GM12878 (cell line): ENCODE measurements around the gene NEK1. TPM values are rescaled to one million over a fixed set of nuclear protein-coding genes. Genes with fewer than 3 reads are reported as not detected.
"Not testable (repeated sequence)": the region's sequence is repeated elsewhere in the genome, so short reads cannot be mapped to it uniquely, and the experiment has no call there.

Source experiments
- ATAC-seq: fragments of 200-7000 bp; cut with Tn5 transposase; 3 replicates; pipeline ENCODE4 v1.9.1; 2020; ENCODE audit warnings: mild to moderate bottlenecking, moderate library complexity
- BruUV-seq: library from RNA; stranded (reverse); fragments of 400-500 nt; replicated peaks from 2 replicates; lab custom pipeline; 2021; lab: Mats Ljungman, UMichigan
- CTCF ChIA-PET: fragments of 300-600 bp; sonication (Branson Sonifier 250); formaldehyde crosslinking; extraction: SDS; loops from one replicate; lab custom pipeline; 2021; ENCODE audit warnings: inconsistent platforms; lab: Yijun Ruan, JAX
- POLR2A ChIA-PET: fragments of 350-600 bp; formaldehyde crosslinking; extraction: SDS; loops from one replicate; lab custom pipeline; 2021; ENCODE audit warnings: inconsistent platforms; lab: Charles Lee
- RAD21 ChIA-PET: fragments of 300-600 bp; sonication (Branson Sonifier 250); formaldehyde crosslinking; loops from one replicate; lab custom pipeline; 2023; ENCODE audit warnings: antibody characterized with exemption; ENCODE audit not compliant: unreplicated experiment; lab: Charles Lee
- SMC1A ChIA-PET: fragments of 300-600 bp; sonication (Branson Sonifier 250); formaldehyde crosslinking; loops from one replicate; lab custom pipeline; 2023; ENCODE audit not compliant: unreplicated experiment, uncharacterized antibody; lab: Charles Lee
- DNase-seq: peaks from one replicate; pipeline ENCODE4 v3.0.0-alpha.2; 2011; ENCODE audit warnings: low read depth, low spot score
- FAIRE-seq: peaks from 3 replicates; lab custom pipeline; 2011; peaks lifted over from hg19 to GRCh38; lab: Jason Lieb, UNC
- H2AFZ ChIP-seq: 2 replicates; pipeline ENCODE4 v1.6.0; 2011; ENCODE audit warnings: low read depth, low read length, control low read depth; ENCODE audit not compliant: control insufficient read depth
- H3K27ac ChIP-seq: 2 replicates; pipeline ENCODE4 v1.5.1; 2011; ENCODE audit warnings: control low read depth; ENCODE audit not compliant: control insufficient read depth, insufficient read depth
- H3K27me3 ChIP-seq, 2 experiments: replicated peaks in 1 of 2; 2 replicates each; pipeline versions ENCODE4 v1.6.0 to v1.6.1; 2011; ENCODE audit warnings: low read length in 1 of 2; ENCODE audit not compliant: control insufficient read depth in 2 of 2, insufficient read depth in 2 of 2
- H3K36me3 ChIP-seq, 2 experiments: 2 replicates each; pipeline ENCODE4 v1.5.1; 2011; ENCODE audit warnings: low read length in 1 of 2; ENCODE audit not compliant: control insufficient read depth in 2 of 2, insufficient read depth in 2 of 2
- H3K4me1 ChIP-seq: 2 replicates; pipeline ENCODE4 v1.6.1; 2011; ENCODE audit warnings: mild to moderate bottlenecking, low read length, moderate library complexity, mixed read lengths; ENCODE audit not compliant: control insufficient read depth, insufficient read depth
- H3K4me2 ChIP-seq: 2 replicates; pipeline ENCODE4 v1.6.0; 2011; ENCODE audit warnings: control low read depth; ENCODE audit not compliant: control insufficient read depth, insufficient read depth
- H3K4me3 ChIP-seq: fragments of 200-600 bp; sonication (generic); 2 replicates; pipeline ENCODE4 v1.5.1; 2016
- H3K79me2 ChIP-seq: 2 replicates; pipeline ENCODE4 v1.6.0; 2011; ENCODE audit warnings: low read length; ENCODE audit not compliant: control insufficient read depth, insufficient read depth
- H3K9ac ChIP-seq: 2 replicates; pipeline ENCODE4 v1.8.0; 2011; ENCODE audit warnings: low read length, control low read depth, mixed read lengths; ENCODE audit not compliant: control insufficient read depth, insufficient read depth
- H3K9me3 ChIP-seq: replicated peaks from 3 replicates; pipeline ENCODE4 v1.5.1; 2011; ENCODE audit warnings: mild to moderate bottlenecking, low read length; ENCODE audit not compliant: control insufficient read depth, insufficient read depth
- H4K20me1 ChIP-seq: 2 replicates; pipeline ENCODE4 v1.6.0; 2011; ENCODE audit not compliant: control insufficient read depth, insufficient read depth
- CREM ChIP-seq: IDR thresholded peaks from 2 replicates; pipeline ENCODE4 v1.6.1; 2014; ENCODE audit warnings: antibody characterized with exemption, low read depth
- MYB ChIP-seq: fragments of 150-350 bp; IDR thresholded peaks from 2 replicates; pipeline ENCODE4 v1.6.1; 2014; ENCODE audit warnings: mild to moderate bottlenecking, low read depth, low read length, borderline replicate concordance
- RAD21 ChIP-seq: IDR thresholded peaks from 2 replicates; pipeline ENCODE4 v1.6.1; 2011; ENCODE audit warnings: mild to moderate bottlenecking, low read depth, low read length, moderate library complexity; ENCODE audit not compliant: insufficient read depth
- ZNF622 ChIP-seq: fragments of 450-650 bp; IDR thresholded peaks from 2 replicates; pipeline ENCODE4 v1.6.1; 2017; ENCODE audit warnings: mild to moderate bottlenecking, inconsistent platforms
- WGBS: methylation state at CpG from one replicate; pipeline ENCODE4 v1.1.6; 2016; ENCODE audit warnings: low lambda C conversion rate; ENCODE audit not compliant: insufficient replicate concordance, insufficient coverage; ENCODE audit errors: missing lambda C conversion rate; 5-methylcytosine and 5-hydroxymethylcytosine counted together
- in situ Hi-C: fragments of 300-500 bp; cut with MboI; formaldehyde crosslinking; loops from 9 replicates; pipeline ENCODE4 v1.14.3; 2018; ENCODE audit warnings: mixed read lengths
- intact Hi-C: fragments of 100-400 bp; cut with micrococcal nuclease; formaldehyde crosslinking; loops from one replicate; pipeline ENCODE4 v1.14.2; 2022; ENCODE audit not compliant: unreplicated experiment
- polyA plus RNA-seq, 11 experiments: library from polyadenylated mRNA; depleted of rRNA in 4 of 11; unstranded in 6 of 11; stranded (reverse) in 5 of 11; fragments of >200 nt; fragmentation: Nextera tagmentation in 4 of 11; fragmentation: Illumina TruSeq in 1 of 11; extraction: Ambion mirVana in 4 of 11; extraction: Trizol in 1 of 11; gene quantifications; 1 replicate in 1 of 11; 2 replicates in 10 of 11; pipeline versions ENCODE4 v1.2.1 to v1.2.3, GENCODE V29; 2011 to 2016; ENCODE audit warnings: inconsistent platforms in 2 of 11, missing spikeins in 2 of 11, low read depth in 1 of 11
- total RNA-seq, 4 experiments: library from RNA; depleted of rRNA in 3 of 4; stranded (reverse); fragments of >200 nt in 3 of 4; fragmentation: Illumina TruSeq in 1 of 4; extraction: Trizol in 1 of 4; gene quantifications; 2 replicates each; pipeline versions ENCODE4 v1.2.1 to v1.2.3, GENCODE V29; 2013 to 2021
- TF ChIP-seq, protein P1 (sequence below), 3 experiments: IDR thresholded peaks in 2 of 3; conservative IDR thresholded peaks in 1 of 3; 2 replicates each; pipeline ENCODE4 v1.5.1; 2011; ENCODE audit warnings: low read depth in 3 of 3, low read length in 3 of 3, mild to moderate bottlenecking in 3 of 3, control low read depth in 2 of 3, moderate library complexity in 2 of 3, inconsistent platforms in 1 of 3, mixed read lengths in 1 of 3; ENCODE audit not compliant: control insufficient read depth in 2 of 3, insufficient read depth in 1 of 3; ENCODE audit errors: extremely low read depth in 1 of 3

Gene NEK1
- total and polyA plus RNA-seq, 10 of the 15 experiments (the other 5 are each of a cell fraction or from before 2014, with no cell fraction given), result 4.9 to 16.1 (median 7.5) TPM

DNA sequence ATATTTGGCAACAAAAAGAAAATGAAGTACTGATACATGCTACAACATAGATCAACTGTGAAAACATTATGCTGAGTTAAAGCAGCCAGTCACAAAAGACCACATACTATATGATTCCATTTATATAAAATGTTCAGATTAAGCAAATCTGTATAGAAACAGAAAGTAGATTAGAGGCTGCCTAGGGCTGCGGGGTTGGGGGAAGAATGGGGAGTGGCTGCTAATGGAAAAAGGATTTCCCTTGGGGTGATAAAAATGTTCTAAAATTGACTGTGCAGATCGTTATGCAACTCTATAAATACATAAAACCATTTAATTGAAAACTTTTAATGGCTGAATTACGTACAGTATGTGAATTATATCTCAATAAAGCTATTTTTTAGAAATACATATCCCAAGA is 46.8 kb downstream of the NEK1 start:
- no peaks in the 10 kb centered on the region for H3K9me3 ChIP-seq
- ChIA-PET POLR2A (interaction anchor here (1.0 kb wide), 1 partner anchor 421 kb away, joined by 3 read pairs; no protein-coding TSS in a partner anchor), RAD21 (interaction anchor here (0.8 to 1.4 kb wide), 7 partner anchors 10 to 857 kb away, joined by 3 to 4 read pairs (median 3); no protein-coding TSS in a partner anchor), SMC1A (interaction anchor here (0.6 to 3.6 kb wide), 10 partner anchors 10 to 643 kb away, joined by 3 to 30 read pairs (median 4); no protein-coding TSS in a partner anchor), CTCF (interaction anchor here (0.8 to 6.0 kb wide), 25 partner anchors 10 to 1038 kb away, joined by 3 to 59 read pairs (median 4); partner anchors contain the start of genes CBR4 and NEK1)
- no peaks in the 10 kb centered on the region for H4K20me1 ChIP-seq
- 89% methylated on average over 3 of the region's 3 CpGs for WGBS
- ATAC-seq (no peak), DNase-seq (no peak), FAIRE-seq (no peak)
- BruUV-seq, result no TSS peak
- H3K4me2 ChIP-seq, result no peak overlapping the region
- H3K36me3 ChIP-seq, result no peaks in the 10 kb centered on the region
- TF ChIP-seq ZNF622 (no peak), RAD21 (no peak)
- H3K4me3 ChIP-seq, result no peak overlapping the region
- no peaks in the 10 kb centered on the region for H3K79me2 ChIP-seq
- no peak overlapping the region for H2AFZ ChIP-seq
- no peak overlapping the region for H3K27ac ChIP-seq
- no peak overlapping the region for H3K9ac ChIP-seq
- no peaks in the 10 kb centered on the region for H3K27me3 ChIP-seq
- intact Hi-C loops, result loop anchor here (1.0 to 5.0 kb wide), 3 partner anchors 78 to 642 kb away; no protein-coding TSS in a partner anchor
- H3K4me1 ChIP-seq, result no peaks in the 10 kb centered on the region
- in situ Hi-C loops, result loop anchor here (5.0 kb wide), 1 partner anchor 643 kb away; no protein-coding TSS in a partner anchor

DNA sequence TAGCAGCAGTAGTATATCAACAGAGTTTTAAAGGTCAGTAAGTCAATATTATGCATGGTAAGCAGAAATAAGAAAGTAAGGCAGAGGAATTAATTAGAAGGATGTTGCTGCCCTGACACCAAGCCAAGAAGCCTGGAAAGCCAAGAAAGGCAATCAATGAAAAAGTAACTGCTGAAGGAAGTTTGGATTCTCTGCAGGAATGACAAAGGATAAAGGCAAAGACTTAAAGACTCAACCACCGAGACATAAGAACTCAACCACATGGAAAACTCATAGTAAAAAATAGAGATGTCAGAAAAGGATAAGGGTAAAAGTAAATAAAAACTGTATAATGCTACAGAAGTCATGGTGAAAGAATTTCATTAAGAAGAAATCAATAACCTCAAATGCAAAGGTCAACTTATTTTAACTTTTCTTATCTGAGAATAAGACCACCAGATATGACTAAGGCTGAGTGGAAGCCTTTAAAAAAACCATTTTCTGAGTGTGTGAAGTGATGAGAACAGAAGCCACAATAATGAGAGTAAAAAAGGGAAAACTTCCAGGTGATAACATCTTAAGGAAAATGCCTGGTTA is 55.2 kb downstream of the NEK1 start:
- Histone ChIP-seq H3K27ac (no peak overlapping the region), H3K4me2 (no peak overlapping the region), H3K27me3 (no peaks in the 10 kb centered on the region), H3K4me3 (no peak overlapping the region), H3K9me3 (no peaks in the 10 kb centered on the region), H2AFZ (no peak overlapping the region), H4K20me1 (no peaks in the 10 kb centered on the region), H3K9ac (no peak overlapping the region), H3K79me2 (no peaks in the 10 kb centered on the region), H3K4me1 (no peaks in the 10 kb centered on the region), H3K36me3 (no peaks in the 10 kb centered on the region; a peak in 1 of 4 replicates)
- CTCF ChIA-PET, result no interaction called here
- SMC1A ChIA-PET, result no interaction called here
- BruUV-seq, result no TSS peak
- POLR2A ChIA-PET, result no interaction called here
- RAD21 ChIA-PET, result no interaction called here
- WGBS, result 73% methylated on average over 1 of the region's 1 CpG
- in situ Hi-C loops (no loop called here), intact Hi-C loops (no loop called here)
- DNase-seq (no peak), ATAC-seq (no peak), FAIRE-seq (no peak)
- TF ChIP-seq, protein P1, sequence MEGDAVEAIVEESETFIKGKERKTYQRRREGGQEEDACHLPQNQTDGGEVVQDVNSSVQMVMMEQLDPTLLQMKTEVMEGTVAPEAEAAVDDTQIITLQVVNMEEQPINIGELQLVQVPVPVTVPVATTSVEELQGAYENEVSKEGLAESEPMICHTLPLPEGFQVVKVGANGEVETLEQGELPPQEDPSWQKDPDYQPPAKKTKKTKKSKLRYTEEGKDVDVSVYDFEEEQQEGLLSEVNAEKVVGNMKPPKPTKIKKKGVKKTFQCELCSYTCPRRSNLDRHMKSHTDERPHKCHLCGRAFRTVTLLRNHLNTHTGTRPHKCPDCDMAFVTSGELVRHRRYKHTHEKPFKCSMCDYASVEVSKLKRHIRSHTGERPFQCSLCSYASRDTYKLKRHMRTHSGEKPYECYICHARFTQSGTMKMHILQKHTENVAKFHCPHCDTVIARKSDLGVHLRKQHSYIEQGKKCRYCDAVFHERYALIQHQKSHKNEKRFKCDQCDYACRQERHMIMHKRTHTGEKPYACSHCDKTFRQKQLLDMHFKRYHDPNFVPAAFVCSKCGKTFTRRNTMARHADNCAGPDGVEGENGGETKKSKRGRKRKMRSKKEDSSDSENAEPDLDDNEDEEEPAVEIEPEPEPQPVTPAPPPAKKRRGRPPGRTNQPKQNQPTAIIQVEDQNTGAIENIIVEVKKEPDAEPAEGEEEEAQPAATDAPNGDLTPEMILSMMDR (IDR thresholded peaks at IDR 0.05 in 2 of 3, conservative IDR thresholded peaks at IDR 0.05 in 1 of 3; ENCODE audit: control insufficient read depth in 2 of 3, extremely low read depth in 1 of 3, insufficient read depth in 1 of 3, low read depth in 3 of 3, low read length in 3 of 3), result no peak
- TF ChIP-seq CREM, result no peak
- no peak for TF ChIP-seq MYB

DNA sequence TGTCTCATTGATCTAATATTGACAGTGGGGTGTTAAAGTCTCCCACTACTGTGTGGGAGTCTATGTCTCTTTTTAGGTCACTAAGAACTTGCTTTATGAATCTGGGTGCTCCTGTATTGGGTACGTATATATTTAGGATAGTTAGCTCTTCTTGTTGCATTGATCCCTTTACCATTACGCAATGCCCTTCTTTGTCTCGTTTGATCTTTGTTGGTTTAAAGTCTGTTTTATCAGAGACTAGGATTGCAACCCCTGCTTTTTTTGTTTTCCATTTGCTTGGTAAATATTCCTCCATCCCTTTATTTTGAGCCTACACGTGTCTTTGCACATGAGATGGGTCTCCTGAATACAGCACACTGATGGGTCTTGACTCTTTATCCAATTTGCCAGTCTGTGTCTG is 65.8 kb downstream of the NEK1 start:
- FAIRE-seq, H3K9ac ChIP-seq, in situ Hi-C loops, H3K36me3 ChIP-seq, H4K20me1 ChIP-seq, H2AFZ ChIP-seq, BruUV-seq, ATAC-seq, RAD21 ChIA-PET, H3K4me1 ChIP-seq, H3K9me3 ChIP-seq, SMC1A ChIA-PET, H3K4me2 ChIP-seq, H3K27me3 ChIP-seq, H3K27ac ChIP-seq, H3K79me2 ChIP-seq, H3K4me3 ChIP-seq, POLR2A ChIA-PET, DNase-seq, intact Hi-C loops: not testable (repeated sequence)
- WGBS, result 78% methylated on average over 4 of the region's 4 CpGs
- CTCF ChIA-PET, result interaction anchor here (0.9 kb wide), 1 partner anchor 20 kb away, joined by 3 read pairs; no protein-coding TSS in a partner anchor
